ENCODE results near the gene ZBTB18.
"Not testable (repeated sequence)": the region's sequence is repeated elsewhere in the genome, so short reads cannot be mapped to it uniquely, and the experiment has no call there.

ZBTB18 gene

DNA sequence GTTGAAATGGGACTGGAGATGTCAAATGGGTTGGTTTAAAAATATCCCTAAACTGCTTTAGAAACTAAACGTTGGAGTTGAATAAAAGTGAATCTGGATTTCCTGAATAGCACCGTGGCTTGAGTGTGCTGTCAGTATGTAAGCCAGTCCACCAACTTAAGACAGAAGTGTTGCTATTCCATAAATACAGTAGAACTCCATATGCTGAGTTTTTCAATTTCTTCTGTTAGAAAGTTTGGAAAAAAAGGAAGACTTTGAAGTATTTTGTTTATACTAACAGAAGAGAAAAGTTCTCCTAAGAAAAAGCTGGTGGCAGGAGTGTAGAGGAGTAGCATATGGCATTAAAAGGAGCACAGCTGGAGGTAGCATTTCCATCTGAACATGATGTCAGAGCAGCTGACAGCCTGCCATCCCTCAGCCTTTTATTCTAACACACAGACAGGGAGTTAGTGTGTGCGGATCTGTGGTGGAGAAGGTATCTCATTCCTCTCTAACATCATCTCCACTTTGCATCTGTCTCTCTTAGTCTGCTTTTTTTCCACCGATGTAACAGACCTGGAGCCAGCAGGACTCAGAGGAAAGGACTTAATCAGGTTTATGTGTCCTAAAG lies at the start of gene ZBTB18:
TSS of gene ZBTB18 (plus strand) at position 449 of the 610 bp plus-strand sequence. CDS start at position 598, 149 bp downstream.
- Mint-ChIP-seq H3K36me3 (ENCODE audit: insufficient read depth) (peaks cover 23% of the 10 kb centered on the region), H3K4me3 (peak within 1 kb of the TSS; percentile 88), H3K4me1 (peaks cover 22% of the 10 kb centered on the region), H3K27ac (ENCODE audit: low read depth) (peak within 1 kb of the TSS; percentile 92), H3K9me3 (no peaks in the 10 kb centered on the region), H3K27me3 (no peaks in the 10 kb centered on the region)
- ATAC-seq (replicated peaks; ENCODE audit: extremely low read depth, poor library complexity, severe bottlenecking) (no peak), DNase-seq (ENCODE audit: low spot score in 2 of 2) (no peak)

DNA sequence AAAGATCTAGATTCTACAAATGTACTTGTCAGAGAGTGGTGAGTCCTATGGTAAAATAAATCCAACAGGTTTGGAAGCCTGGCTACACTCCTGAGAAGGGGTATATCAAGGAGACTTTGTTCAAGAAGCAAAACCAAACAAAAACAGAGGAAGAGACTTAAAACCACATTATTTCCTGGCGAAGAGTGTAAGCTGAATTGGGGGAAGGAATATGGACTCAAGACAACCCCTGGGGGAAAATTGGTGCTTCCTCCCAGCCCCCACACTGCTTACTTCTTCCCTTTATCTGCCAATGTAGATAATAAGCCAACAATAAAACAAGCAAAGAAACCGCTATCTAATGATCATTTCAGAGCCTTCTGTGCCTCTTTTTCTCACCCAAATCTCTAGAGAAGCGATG lies 48.4 kb upstream of the ZBTB18 start:
- Mint-ChIP-seq H3K36me3 (ENCODE audit: insufficient read depth) (no peaks in the 10 kb centered on the region), H3K4me1 (peaks cover 21% of the 10 kb centered on the region), H3K4me3 (no peak overlapping the region), H3K27me3 (peaks cover 20% of the 10 kb centered on the region), H3K27ac (ENCODE audit: low read depth) (peak overlapping the region; percentile 67), H3K9me3 (no peaks in the 10 kb centered on the region)
- no peak for DNase-seq (ENCODE audit: low spot score in 2 of 2)
- no peak for ATAC-seq (replicated peaks; ENCODE audit: extremely low read depth, poor library complexity, severe bottlenecking)

DNA sequence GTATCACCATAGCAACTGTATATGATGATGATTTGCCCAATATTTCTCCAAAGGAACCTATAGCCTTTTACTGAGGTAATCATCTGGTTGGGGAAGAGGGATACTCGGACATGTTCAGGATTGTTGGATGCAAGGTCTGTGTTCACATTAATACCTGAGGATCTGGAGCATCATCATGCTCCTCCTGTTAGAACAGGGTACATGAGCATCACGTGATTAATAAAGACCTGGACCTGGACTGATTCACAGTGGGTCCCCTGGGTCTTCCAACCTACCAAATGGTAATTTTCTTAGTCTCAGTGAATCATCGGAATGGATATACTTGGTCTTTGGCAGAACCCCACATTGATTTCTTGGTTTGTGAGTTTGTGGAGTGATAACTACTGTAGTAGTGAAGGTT lies 45.6 kb upstream of the ZBTB18 start:
- DNase-seq (ENCODE audit: low spot score in 2 of 2) (no peak), ATAC-seq (replicated peaks; ENCODE audit: extremely low read depth, poor library complexity, severe bottlenecking) (no peak)
- H3K36me3 Mint-ChIP-seq (ENCODE audit: insufficient read depth) = no peaks in the 10 kb centered on the region
- H3K4me3 Mint-ChIP-seq = no peak overlapping the region
- H3K9me3 Mint-ChIP-seq = no peaks in the 10 kb centered on the region
- peaks cover 21% of the 10 kb centered on the region for H3K4me1 Mint-ChIP-seq
- peaks cover 29% of the 10 kb centered on the region for H3K27me3 Mint-ChIP-seq
- H3K27ac Mint-ChIP-seq (ENCODE audit: low read depth) = no peak overlapping the region

DNA sequence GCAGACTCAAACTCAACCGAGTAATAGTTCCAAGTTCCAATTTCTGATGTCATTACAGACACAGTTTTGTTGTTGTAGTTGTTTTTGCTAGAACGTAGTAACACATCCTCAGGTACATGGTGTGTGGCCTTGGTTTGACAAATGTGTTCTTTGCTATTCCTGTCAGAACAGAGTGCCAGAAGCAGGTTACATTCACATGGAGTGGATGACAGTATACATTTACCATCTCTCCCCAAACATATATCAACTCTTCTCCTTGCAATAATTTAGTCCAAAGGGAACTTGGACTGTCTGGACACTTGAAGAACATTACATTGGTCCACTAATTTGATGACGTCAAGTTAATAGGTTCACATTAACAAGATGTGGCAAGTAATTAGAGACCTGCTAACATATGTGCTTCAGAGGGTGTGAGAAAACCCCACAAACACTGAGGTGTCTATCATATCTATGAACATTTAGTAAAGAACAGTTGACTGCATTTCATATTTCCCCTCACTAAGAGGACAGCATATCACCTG lies 44.6 kb upstream of the ZBTB18 start:
- H3K4me1 Mint-ChIP-seq = peaks cover 21% of the 10 kb centered on the region
- no peaks in the 10 kb centered on the region for H3K9me3 Mint-ChIP-seq
- ATAC-seq (replicated peaks; ENCODE audit: extremely low read depth, poor library complexity, severe bottlenecking) (no peak), DNase-seq (ENCODE audit: low spot score in 2 of 2) (no peak)
- H3K36me3 Mint-ChIP-seq (ENCODE audit: insufficient read depth) = no peaks in the 10 kb centered on the region
- H3K27me3 Mint-ChIP-seq = peaks cover 35% of the 10 kb centered on the region
- H3K4me3 Mint-ChIP-seq = no peak overlapping the region
- H3K27ac Mint-ChIP-seq (ENCODE audit: low read depth) = no peak overlapping the region

DNA sequence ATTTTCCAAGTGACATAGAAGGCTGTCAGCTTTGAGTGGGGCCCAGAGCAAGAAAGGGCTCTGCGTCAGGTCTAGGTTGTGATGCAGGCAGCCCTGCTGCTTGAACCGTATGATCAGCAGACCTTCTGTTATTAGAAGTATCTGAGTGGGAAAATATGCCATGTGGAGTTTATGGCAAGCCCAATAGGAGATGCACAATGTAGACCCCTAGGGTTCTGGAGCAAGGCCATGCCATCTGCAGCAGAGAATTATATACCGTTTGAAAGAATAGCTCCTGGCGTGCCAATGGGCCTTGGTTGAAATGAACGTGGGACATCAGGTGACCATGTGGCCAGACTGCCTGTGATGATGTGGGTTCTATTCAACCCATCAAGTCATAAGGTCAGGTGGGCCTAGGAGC lies 44.1 kb upstream of the ZBTB18 start:
- no peak for ATAC-seq (replicated peaks; ENCODE audit: extremely low read depth, poor library complexity, severe bottlenecking)
- Mint-ChIP-seq H3K9me3 (no peaks in the 10 kb centered on the region), H3K27me3 (peaks cover 36% of the 10 kb centered on the region), H3K4me3 (no peak overlapping the region), H3K4me1 (peaks cover 19% of the 10 kb centered on the region), H3K36me3 (ENCODE audit: insufficient read depth) (no peaks in the 10 kb centered on the region), H3K27ac (ENCODE audit: low read depth) (no peak overlapping the region)
- DNase-seq (ENCODE audit: low spot score in 2 of 2) = no peak

DNA sequence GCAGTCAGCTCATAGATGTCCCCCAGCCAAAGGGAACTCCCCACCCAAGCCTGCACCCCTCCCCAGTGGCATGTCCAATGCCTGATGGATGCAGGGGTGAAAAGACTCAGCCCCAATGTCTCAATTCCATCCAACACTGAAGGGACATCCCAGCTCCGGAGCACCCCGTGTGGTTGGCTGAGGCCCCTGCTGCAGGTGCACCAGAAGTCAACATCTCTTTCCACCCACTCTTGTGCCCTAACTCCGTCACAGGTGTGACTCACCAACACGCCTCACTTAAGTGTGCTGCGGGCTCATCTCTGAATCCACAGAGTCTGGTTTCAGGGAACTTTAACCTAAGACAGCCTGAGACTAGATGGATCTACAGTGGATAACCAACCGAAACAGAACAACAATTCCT lies 40.9 kb upstream of the ZBTB18 start:
- ATAC-seq (replicated peaks; ENCODE audit: extremely low read depth, poor library complexity, severe bottlenecking) (no peak), DNase-seq (ENCODE audit: low spot score in 2 of 2) (no peak)
- no peaks in the 10 kb centered on the region for H3K4me1 Mint-ChIP-seq
- H3K4me3 Mint-ChIP-seq = no peak overlapping the region
- no peaks in the 10 kb centered on the region for H3K36me3 Mint-ChIP-seq (ENCODE audit: insufficient read depth)
- H3K27ac Mint-ChIP-seq (ENCODE audit: low read depth) = no peak overlapping the region
- peaks cover 33% of the 10 kb centered on the region for H3K27me3 Mint-ChIP-seq
- H3K9me3 Mint-ChIP-seq = no peaks in the 10 kb centered on the region

DNA sequence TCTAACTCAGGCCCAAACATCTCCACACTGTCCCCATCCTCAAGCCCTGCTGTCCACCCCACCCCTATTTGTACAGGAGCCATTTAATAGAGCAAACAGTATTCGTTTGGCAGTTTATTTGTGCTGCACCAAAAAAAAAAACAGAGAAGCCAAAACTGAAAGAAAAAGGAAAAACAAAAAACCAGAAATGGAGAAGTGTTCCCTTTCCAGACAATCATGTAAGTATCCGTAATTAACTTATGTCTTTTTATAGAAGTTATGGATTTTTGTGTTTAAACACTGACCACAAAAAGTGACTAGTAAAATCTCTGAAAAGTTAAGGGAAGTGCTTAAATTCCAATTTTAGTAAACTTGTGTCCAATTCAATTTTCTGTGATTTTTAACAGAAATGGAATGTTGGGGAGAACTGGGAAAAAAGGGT lies 40.4 kb upstream of the ZBTB18 start:
- no peaks in the 10 kb centered on the region for H3K9me3 Mint-ChIP-seq
- H3K4me1 Mint-ChIP-seq = no peaks in the 10 kb centered on the region
- H3K36me3 Mint-ChIP-seq (ENCODE audit: insufficient read depth) = no peaks in the 10 kb centered on the region
- DNase-seq (ENCODE audit: low spot score in 2 of 2) (no peak), ATAC-seq (replicated peaks; ENCODE audit: extremely low read depth, poor library complexity, severe bottlenecking) (no peak)
- H3K4me3 Mint-ChIP-seq = no peak overlapping the region
- peaks cover 33% of the 10 kb centered on the region for H3K27me3 Mint-ChIP-seq
- no peak overlapping the region for H3K27ac Mint-ChIP-seq (ENCODE audit: low read depth)

DNA sequence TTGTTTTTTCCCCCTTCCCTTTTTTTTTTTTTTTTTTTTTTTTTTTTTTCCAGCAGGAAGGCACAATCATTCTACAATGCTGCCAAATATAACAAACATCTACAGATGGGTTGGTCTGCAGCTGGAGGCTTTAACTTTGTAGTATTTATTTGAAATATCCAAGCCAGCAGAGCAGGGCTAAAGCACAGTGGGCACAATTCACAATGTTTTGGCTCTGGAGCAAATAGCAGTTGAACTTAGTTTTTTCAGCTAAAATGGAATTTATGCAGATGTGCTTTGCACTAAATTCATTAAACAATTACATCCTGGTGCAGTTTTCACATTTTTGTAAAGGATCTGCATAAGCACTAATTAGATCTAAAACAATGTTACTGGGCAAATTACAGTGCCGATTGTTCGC lies 39.8 kb upstream of the ZBTB18 start:
- DNase-seq (ENCODE audit: low spot score in 2 of 2) (no peak), ATAC-seq (replicated peaks; ENCODE audit: extremely low read depth, poor library complexity, severe bottlenecking) (no peak)
- Mint-ChIP-seq H3K27ac (ENCODE audit: low read depth) (no peak overlapping the region), H3K36me3 (ENCODE audit: insufficient read depth) (no peaks in the 10 kb centered on the region), H3K9me3 (no peaks in the 10 kb centered on the region), H3K4me3 (no peak overlapping the region), H3K4me1 (no peaks in the 10 kb centered on the region), H3K27me3 (peaks cover 39% of the 10 kb centered on the region)

DNA sequence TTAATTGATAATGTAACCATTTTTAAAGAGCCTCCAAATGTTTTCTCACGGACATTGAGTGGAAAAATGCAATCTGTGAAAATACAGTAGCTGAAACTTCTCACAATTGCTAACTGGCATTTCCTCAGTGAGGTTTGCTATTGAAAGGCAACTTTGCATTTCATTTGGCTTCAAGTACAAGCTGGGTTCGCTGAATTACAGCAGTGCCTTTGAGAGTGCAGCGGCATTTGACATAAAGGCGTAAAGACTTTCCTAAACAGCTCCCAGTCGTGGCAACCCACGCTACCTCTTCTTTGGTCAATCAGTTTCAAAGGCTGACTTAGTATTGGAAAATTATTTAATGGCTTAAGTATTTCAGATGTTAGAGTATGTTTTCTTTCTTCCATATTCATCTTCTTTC lies 39.3 kb upstream of the ZBTB18 start:
- H3K27me3 Mint-ChIP-seq = peaks cover 44% of the 10 kb centered on the region
- no peak overlapping the region for H3K27ac Mint-ChIP-seq (ENCODE audit: low read depth)
- no peaks in the 10 kb centered on the region for H3K36me3 Mint-ChIP-seq (ENCODE audit: insufficient read depth)
- no peak overlapping the region for H3K4me3 Mint-ChIP-seq
- no peak for ATAC-seq (replicated peaks; ENCODE audit: extremely low read depth, poor library complexity, severe bottlenecking)
- H3K4me1 Mint-ChIP-seq = no peaks in the 10 kb centered on the region
- no peaks in the 10 kb centered on the region for H3K9me3 Mint-ChIP-seq
- DNase-seq (ENCODE audit: low spot score in 2 of 2) = no peak

DNA sequence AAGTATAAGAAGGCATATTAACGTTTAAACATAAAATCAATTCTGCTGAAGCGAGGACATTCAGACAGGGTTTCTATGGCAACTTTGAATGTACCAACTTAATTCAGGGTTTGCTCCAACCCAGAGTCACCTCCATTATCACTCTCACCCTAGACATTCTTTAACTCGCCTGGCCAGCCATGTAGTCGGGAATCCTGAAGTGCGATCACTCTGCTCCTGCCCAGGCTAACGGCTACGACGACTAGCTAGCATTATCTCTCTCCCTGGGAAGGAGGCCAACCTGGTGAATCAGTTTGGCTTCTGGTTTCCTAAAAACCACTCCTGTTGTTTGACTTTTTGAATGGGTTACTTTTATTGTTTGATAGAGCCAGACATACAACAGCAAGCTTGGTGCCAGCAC lies 38.9 kb upstream of the ZBTB18 start:
- no peak for DNase-seq (ENCODE audit: low spot score in 2 of 2)
- peaks cover 44% of the 10 kb centered on the region for H3K27me3 Mint-ChIP-seq
- no peaks in the 10 kb centered on the region for H3K4me1 Mint-ChIP-seq
- H3K9me3 Mint-ChIP-seq = no peaks in the 10 kb centered on the region
- no peaks in the 10 kb centered on the region for H3K36me3 Mint-ChIP-seq (ENCODE audit: insufficient read depth)
- no peak for ATAC-seq (replicated peaks; ENCODE audit: extremely low read depth, poor library complexity, severe bottlenecking)
- H3K27ac Mint-ChIP-seq (ENCODE audit: low read depth) = no peak overlapping the region
- no peak overlapping the region for H3K4me3 Mint-ChIP-seq

DNA sequence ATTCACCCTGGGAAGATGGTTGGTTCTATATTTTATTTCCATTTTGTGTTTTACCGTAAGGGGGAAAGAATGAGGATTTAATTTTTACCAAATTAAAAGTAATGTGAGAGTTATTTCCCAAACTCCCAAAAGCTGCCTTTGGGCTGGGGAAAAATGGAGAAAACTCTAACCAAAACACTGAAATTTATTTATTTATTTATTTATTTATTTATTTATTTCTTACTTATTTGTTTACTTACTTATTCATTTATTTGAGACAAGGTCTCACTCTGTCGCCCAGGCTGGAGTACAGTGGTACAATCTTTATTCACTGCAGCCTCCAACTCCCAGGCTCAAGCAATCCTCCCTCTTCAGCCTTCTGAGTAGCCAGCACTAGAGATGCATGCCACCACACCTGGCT lies 38.0 kb upstream of the ZBTB18 start:
- no peaks in the 10 kb centered on the region for H3K36me3 Mint-ChIP-seq (ENCODE audit: insufficient read depth)
- DNase-seq (ENCODE audit: low spot score in 2 of 2) (no peak), ATAC-seq (replicated peaks; ENCODE audit: extremely low read depth, poor library complexity, severe bottlenecking) (no peak)
- peaks cover 49% of the 10 kb centered on the region for H3K27me3 Mint-ChIP-seq
- H3K4me3 Mint-ChIP-seq = no peak overlapping the region
- H3K27ac Mint-ChIP-seq (ENCODE audit: low read depth) = no peak overlapping the region
- H3K9me3 Mint-ChIP-seq = no peaks in the 10 kb centered on the region
- H3K4me1 Mint-ChIP-seq = no peaks in the 10 kb centered on the region

DNA sequence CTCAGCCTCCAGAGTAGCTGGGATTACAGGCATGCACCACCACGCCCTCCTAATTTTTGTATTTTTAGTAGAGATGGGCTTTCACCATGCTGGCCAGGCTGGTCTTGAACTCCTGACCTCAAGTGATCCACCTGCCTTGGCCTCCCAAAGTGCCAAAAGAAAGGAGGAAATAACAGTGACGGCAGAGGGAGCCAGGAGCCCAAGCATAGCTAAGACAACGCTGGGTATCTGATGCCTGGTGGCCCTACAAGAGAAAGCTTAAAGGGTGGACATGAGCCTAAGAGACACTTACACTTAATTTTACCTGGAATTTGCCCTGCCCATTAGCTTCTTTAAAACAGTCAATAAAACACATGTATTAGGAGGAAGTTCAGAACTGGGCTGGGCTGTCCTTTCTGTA lies 36.2 kb upstream of the ZBTB18 start:
- peaks cover 57% of the 10 kb centered on the region for H3K27me3 Mint-ChIP-seq
- H3K9me3 Mint-ChIP-seq; H3K36me3 Mint-ChIP-seq (ENCODE audit: insufficient read depth); DNase-seq (ENCODE audit: low spot score in 2 of 2); H3K27ac Mint-ChIP-seq (ENCODE audit: low read depth); H3K4me3 Mint-ChIP-seq; ATAC-seq (replicated peaks; ENCODE audit: extremely low read depth, poor library complexity, severe bottlenecking); H3K4me1 Mint-ChIP-seq: not testable (repeated sequence)

DNA sequence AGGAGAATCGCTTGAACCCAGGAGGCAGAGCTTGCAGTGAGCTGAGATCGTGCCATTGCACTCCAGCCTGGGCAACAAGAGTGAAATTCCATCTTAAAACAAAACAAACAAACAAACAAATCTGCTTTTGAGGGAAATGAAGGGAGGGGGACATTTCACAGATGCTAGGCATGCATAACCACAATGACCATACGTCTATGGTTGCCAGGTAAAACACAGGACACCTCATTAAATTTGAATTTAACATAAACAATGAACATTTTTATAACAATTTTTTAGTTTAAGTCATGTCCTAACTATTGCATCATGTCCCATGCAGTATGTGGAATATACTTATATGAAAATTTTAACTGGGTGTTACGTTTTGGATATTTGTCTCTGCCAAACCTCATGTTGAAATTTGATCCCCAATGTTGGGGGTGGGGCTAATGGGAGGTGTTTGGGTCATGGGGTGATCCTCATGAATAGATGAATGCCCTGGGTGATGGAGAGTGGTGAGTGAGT lies 31.0 kb upstream of the ZBTB18 start:
- H3K9me3 Mint-ChIP-seq = no peaks in the 10 kb centered on the region
- DNase-seq (ENCODE audit: low spot score in 2 of 2) = no peak
- H3K36me3 Mint-ChIP-seq (ENCODE audit: insufficient read depth) = no peaks in the 10 kb centered on the region
- no peak overlapping the region for H3K4me3 Mint-ChIP-seq
- peaks cover 75% of the 10 kb centered on the region for H3K27me3 Mint-ChIP-seq
- no peak overlapping the region for H3K27ac Mint-ChIP-seq (ENCODE audit: low read depth)
- no peak for ATAC-seq (replicated peaks; ENCODE audit: extremely low read depth, poor library complexity, severe bottlenecking)
- H3K4me1 Mint-ChIP-seq = no peaks in the 10 kb centered on the region
